ENCODE results near the gene PCDH18. TPM values are rescaled to one million over a fixed set of nuclear protein-coding genes. Genes with fewer than 3 reads are reported as not detected.
"Not testable (repeated sequence)": the region's sequence is repeated elsewhere in the genome, so short reads cannot be mapped to it uniquely, and the experiment has no call there.

PCDH18 gene
- total RNA-seq, 4 donors from 2014 or later, result 38.9 to 74.1 (median 55.9) TPM

- ATAC-seq (ENCODE audit: low FRiP score) (no peak), DNase-seq (ENCODE audit: low spot score) (no peak)
- no peak for TF ChIP-seq CTCF (IDR thresholded peaks at IDR 0.05)
These were observed 36.7 kb downstream of the PCDH18 start for GRCh38 chr4:137495578-137495977.

GRCh38 chr4:137483313-137483959, 48.9 kb downstream of the PCDH18 start:
- ATAC-seq (ENCODE audit: low FRiP score); DNase-seq (ENCODE audit: low spot score): not testable (repeated sequence)

- not testable (repeated sequence) for ATAC-seq (ENCODE audit: low FRiP score)
These were observed 52.6 kb downstream of the PCDH18 start for GRCh38 chr4:137479657-137480056.

GRCh38 chr4:137476345-137476744, 55.9 kb downstream of the PCDH18 start:
- ATAC-seq (ENCODE audit: low FRiP score), result no peak
- TF ChIP-seq CTCF (IDR thresholded peaks at IDR 0.05), result no peak
- DNase-seq (ENCODE audit: low spot score), result no peak

More at GRCh38 chr4:137479657-137480056, 52.6 kb downstream of the PCDH18 start:
- DNase-seq (ENCODE audit: low spot score), result not testable (repeated sequence)

- TF ChIP-seq CTCF (IDR thresholded peaks at IDR 0.05), result no peak
- DNase-seq (ENCODE audit: low spot score) (no peak), ATAC-seq (ENCODE audit: low FRiP score) (no peak)
These were observed 57.5 kb downstream of the PCDH18 start for GRCh38 chr4:137474711-137475301.

GRCh38 chr4:137471895-137472294, 60.4 kb downstream of the PCDH18 start:
- no peak for TF ChIP-seq CTCF (IDR thresholded peaks at IDR 0.05)
- no peak for DNase-seq (ENCODE audit: low spot score)
- ATAC-seq (ENCODE audit: low FRiP score), result no peak

- DNase-seq (ENCODE audit: low spot score) (no peak), ATAC-seq (ENCODE audit: low FRiP score) (no peak)
- no peak for TF ChIP-seq CTCF (IDR thresholded peaks at IDR 0.05)
These were observed 60.8 kb downstream of the PCDH18 start for GRCh38 chr4:137471461-137471860.

GRCh38 chr4:137470806-137471205, 61.5 kb downstream of the PCDH18 start:
- DNase-seq (ENCODE audit: low spot score) (no peak), ATAC-seq (ENCODE audit: low FRiP score) (no peak)
- TF ChIP-seq CTCF (IDR thresholded peaks at IDR 0.05), result no peak
